Hepatic stellate cell (primary cell): Measurements from ENCODE around the gene ZNF335.

Experiments
- DNase-seq: peaks from one replicate; pipeline ENCODE4 v3.0.0; 2011; ENCODE audit warnings: low spot score

Gene ZNF335

DNA sequence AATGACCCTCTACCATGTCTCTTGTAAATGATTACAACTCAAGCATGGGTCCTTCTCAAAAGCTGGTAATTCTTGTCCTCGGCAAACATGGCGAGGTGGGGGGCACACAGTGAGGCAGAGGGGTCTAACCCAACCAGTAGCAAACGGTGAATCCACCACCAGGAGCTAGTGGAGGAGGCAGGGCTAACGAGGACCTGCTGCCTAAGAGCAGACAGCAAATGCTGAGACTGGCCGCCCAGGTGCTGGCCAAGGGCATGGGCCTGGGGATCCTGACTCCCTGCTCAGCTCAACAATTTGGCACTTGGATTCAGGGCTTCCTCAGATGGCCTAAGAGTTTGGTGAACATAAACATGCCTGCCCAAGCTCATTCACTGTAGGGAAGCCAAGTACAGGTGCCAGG lies 19.1 kb downstream of the ZNF335 start:
- no peak for DNase-seq

- no peak for DNase-seq
Measured at GRCh38 chr20:45951925-45952834, 19.8 kb downstream of the ZNF335 start.

GRCh38 chr20:45950330-45950646 lies 21.7 kb downstream of the ZNF335 start:
- no peak for DNase-seq

DNA sequence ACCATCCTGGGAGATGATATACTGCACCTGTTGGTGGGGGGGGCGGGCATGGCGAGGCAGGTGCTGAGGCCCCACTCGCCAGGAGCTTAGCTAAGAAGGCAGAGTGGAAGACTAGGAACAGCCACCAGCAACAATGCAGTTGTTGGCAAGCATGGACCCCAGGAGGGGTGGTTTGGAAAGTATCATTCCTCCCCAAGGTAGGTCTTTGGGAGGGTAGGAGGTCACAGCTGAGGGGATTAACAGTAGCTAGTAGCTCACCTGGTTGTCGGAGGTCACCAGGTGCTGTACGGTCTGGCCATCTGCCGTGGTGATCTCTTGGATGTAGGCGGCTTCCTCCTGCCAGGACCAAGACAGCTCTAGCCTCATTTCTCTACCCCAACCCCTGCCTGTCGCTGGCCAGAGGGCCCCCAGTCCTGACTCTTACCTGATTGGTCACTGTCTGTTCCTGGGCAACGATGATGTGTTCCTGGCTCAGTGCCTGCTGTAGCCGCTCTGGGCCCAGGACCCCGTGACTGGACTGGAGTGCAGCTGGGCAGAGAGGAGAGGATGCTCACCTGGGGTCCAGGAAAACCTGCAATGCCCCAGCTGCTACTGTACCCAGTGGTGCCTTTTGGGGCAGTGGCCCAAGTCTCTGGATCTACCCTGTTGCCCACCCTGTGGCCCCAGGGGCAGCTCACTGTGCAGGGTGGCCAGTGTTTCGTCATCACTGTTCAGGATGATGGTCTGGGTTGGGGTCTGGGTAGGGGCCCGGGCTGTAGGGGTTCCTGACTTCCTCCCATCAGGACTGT lies 22.3 kb downstream of the ZNF335 start:
- DNase-seq = no peak

DNA sequence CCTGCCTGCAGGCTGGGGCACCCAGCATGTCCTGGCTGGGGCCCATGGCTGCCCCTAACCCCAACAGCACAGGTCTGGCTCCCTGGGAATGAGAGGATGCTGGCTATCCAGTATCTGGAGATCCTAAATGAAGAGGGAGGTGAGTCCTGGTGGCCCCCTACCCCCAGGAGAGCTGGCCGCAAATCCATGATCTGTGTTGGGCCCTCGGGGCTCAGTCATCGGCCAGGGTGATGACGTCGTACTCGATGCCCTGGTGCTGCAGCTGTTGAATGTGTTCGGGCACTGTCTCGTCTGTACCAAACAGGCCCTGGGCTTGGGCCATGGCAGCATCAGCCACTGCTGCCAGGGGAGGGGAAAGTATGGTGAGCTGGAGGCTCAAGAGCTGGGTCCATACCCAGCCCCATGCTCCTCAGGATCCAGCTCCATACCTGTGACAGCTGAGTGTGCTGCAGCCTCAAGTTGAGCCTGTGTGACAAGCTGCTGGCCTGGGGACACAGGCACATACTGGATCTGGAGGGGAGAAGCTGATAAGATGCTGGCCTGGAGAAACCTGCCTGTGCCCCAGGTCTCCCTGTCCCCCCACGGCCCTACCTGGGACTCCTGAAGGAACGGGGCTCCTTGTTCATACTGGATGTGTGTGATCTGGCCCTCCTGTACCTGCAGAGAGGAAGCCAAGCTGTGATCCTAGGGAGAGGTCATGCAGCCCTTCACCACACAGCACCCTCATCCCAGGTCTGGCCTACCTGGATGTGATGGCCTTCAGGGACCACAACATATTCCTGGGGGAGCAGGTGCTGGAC lies 23.1 kb downstream of the ZNF335 start:
- no peak for DNase-seq

DNA sequence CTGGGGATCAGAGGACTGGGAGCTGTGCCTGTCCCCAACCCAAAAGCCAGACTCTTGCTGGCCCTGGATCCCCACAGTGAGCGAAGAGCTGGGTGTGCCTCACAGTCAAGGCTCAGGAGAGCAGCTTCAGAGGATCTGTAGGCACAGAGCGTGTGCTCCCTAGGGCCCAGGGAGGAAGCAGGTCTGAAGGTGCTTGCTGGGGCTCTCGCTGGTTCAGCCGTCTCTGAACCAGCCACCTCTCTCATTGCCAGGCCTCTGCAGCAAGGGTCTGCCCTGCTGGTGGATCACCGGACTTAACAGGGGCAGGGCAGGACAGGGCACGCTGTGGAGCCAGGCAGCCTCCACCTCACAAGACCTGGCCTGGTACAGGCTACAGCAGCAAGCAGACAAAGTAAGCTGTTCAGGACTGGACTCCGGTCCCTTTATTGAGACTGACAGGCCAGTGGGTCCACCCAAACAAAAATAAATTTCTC lies 23.7 kb downstream of the ZNF335 start:
- no peak for DNase-seq

GRCh38 chr20:45947110-45947866 lies 24.7 kb downstream of the ZNF335 start:
- DNase-seq = no peak

DNA sequence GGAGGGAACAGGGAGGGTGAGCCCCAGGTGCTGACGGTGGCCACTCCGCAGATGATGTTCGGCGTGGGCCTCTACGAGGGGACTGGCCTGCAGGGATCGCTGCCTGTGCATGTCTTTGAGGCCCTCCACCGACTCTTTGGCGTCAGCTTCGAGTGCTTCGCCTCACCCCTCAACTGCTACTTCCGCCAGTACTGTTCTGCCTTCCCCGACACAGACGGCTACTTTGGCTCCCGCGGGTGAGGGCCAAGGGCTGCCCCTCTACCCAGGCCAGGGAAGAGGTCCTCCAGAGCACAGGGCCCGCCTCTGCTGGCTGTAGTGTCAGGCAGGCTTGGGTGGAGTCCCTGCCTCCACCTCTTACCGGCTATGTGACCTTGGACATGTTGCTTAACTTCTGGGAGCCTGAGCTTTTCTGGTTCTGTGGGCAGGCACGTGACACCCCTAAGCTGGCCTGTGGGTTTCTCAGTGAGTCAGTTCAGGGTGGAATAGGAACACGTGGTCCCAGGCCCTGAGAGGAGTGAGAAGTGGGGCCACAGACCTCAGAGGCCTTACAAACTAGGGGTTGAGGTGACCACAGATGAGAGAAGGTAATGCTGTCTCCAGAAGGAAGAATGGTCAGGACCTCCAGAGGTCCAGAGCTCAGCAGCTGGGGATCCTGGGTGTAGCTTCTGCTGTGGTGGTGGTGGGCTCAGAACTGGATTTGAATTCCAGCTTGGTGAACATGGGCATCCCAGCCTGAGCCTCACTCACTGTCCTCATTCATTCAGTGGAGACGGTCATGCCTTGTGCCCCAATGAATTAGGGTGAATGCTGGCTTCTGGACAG lies 25.6 kb downstream of the ZNF335 start:
- DNase-seq = no peak

- no peak for DNase-seq
Measured at GRCh38 chr20:45945678-45946148, 26.3 kb downstream of the ZNF335 start.

DNA sequence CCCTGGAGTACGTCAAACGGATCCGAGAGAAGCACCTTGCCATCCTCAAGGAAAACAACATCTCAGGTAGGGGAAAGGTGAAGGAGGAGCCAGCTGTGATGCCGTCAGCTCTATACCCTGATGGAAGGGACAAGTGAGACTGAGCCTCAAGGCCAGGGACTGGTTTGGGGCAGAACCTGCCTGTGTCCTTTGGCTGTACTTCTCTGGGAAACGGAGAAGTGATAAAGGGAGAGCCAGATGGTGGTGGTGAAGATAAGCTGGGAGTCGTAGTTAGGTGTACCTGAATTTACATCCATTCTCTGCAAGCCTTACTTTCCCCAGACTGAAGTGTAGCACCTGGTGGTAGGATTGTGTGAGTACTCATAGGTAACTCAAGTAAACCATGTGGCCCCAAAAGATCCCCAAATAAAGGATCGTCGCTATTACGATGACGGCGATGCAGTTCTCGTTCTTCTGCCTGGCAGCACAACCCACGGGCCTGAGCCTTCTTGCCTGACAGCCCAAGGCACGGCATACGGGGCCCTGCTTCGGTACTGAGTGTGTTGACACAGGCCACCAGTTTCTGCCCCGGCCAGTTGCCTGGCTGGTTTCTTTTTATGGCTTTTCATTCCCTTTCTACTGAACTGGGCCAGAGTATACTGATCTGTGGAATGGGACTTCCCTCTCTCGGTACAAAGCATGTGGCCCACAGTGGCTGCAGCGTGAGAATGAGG lies 26.9 kb downstream of the ZNF335 start:
- no peak for DNase-seq

DNA sequence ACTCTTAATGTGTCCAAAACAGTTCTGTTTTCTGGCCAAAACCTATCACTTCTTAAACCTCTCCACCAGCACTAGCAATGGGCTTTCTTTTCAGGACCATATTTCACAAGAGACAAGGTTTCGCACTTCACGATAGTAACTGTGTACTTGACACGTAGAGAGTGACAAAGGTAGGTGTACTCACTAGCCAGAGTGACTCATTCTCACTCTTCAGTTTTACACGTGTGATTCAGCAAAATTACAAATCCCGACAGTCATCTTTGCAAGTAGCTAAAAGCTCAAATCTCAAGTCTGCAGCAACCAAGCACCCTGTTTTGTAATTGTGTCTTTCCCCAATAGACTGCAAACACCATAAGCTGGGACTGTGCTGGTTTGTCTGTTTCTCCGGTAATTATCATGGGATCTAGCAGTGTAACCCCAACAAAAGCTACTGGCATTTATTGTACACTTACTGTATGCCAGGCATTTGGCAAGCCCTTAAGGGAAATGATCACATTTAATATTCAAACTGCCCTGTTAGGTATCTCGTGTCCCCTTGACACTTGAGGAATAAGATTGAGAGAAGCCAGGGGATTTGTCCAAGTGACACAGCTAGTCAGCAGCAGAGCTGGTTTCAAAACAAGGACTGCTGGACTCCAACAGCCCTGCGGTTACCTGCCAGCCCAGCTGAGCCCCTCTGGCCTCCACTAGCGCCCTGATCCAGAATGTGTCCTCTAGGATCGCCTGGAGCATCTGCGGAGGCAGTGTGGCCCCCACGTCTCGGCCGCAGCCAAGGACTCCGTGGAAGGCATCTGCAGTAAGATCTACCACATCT lies 27.6 kb downstream of the ZNF335 start:
- no peak for DNase-seq

DNA sequence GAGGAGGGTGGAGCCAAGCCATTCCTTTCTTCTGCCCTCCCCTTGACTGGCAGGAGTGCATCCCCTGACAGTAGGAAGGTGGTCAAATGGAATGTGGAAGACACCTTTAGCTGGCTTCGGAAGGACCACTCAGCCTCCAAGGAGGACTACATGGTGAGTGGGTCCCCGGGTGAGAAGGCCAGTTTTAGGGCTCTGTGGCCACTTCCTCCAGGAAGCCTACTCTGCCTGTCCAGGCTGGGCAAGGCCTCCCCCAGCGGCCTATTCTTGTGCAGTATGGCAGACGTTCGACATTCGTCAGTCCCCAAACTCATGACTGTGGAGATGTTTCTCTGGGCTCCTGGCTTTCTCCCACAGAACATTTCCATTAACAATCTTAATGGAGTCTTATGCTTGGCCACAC lies 28.4 kb downstream of the ZNF335 start:
- DNase-seq = no peak

DNA sequence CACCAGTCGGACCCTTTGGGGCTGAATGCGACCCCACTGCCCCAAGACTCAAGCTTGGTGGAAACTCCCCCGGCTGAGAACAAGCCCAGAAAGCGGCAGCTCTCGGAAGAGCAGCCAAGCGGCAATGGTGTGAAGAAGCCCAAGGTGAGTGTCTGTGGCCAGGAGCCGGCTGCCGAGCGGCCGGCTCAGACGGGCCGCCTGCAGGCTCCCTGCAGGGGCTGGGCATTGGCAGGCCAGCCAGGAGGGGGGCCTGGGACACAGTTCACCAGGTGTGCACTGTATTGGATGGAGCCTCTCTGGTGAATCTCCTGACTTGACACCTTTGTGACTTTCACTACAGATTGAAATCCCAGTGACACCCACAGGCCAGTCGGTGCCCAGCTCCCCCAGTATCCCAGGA lies 31.5 kb downstream of the ZNF335 start:
- no peak for DNase-seq

- no peak for DNase-seq
Measured at GRCh38 chr20:45940053-45940452, 31.9 kb downstream of the ZNF335 start.

GRCh38 chr20:45938727-45939438 lies 33.1 kb downstream of the ZNF335 start:
- no peak for DNase-seq

DNA sequence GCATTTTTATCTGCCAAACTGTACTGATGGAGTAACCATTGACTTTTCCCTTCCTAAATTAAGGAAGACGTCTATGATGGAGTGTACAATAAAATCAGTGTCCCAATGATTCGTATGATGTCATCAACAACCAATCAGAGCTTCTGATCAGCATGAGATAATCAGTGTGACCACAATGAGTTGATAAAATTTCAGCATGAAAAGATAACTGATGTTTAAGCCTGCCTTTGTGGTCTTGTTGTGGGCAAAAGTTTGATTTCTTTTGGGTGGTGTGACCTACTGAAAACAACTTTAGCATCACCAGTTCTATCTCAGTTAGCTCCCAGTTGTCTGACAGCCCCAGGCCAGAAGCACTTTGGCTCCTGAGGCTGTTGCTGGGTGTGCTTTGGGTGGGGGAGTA lies 34.2 kb downstream of the ZNF335 start:
- no peak for DNase-seq

DNA sequence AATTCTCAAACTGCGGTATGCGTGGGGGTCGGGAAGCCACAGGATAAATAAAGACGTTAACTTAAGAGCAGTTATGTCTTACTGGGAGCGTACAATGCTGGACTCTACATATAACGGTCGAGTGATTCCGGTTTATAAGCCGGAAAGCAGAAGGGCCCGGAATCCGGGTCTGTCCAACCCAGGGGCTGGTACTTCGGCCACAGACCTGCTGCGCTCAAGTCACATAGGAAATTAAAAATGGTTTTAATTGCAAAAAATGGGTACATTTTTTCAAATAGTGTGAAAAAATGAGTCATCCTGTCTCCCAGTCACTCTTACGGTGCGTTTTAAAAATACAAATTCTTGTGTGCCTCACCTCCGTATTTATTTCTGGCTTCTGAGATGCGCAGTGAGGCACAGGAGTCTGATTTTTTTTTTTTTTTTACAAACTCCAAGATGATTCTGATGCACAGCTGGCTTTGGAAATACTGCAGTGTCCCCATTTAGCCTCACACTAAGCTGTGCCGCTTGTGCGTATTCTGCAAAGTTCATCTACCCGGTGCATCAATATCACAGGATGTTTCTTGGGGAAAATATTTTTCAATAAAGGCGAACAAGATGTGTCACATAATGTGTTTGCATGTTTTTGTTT lies 36.5 kb downstream of the ZNF335 start:
- DNase-seq = no peak
